IPS-18c (cell line): ENCODE measurements around the gene FBLN2.
"Not testable (repeated sequence)": the region's sequence is repeated elsewhere in the genome, so short reads cannot be mapped to it uniquely, and the experiment has no call there.

Experiments used
- H3K4me3 ChIP-seq: 2 replicates; pipeline ENCODE4 v1.7.0; 2013; ENCODE audit warnings: low read depth, mild to moderate bottlenecking, low read length, moderate library complexity; ENCODE audit not compliant: insufficient read depth
- H3K9me3 ChIP-seq: one replicate; pipeline ENCODE4 v1.6.1; 2013; ENCODE audit warnings: mild to moderate bottlenecking, low read length, moderate library complexity; ENCODE audit not compliant: control insufficient read depth, insufficient read depth

The FBLN2 gene

DNA sequence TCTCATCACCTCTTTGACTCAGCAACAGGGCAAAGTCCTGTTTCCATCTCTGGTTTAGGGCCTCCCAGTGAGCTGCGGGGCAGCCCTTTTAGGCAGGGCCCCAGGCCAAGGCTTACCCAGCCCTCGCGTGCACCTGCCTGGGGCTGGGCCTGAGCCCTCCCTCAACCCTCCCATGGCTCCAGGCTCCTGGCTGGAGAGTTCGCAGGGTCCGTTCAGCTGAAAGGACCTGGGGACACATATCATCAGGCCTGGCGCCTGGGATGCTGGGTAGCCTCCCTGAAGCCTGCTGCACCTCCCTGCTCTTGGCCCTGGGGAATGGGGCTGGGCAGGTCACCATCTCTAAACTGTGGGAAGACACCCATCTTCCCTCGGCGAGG is 39.1 kb upstream of the FBLN2 start:
- Histone ChIP-seq H3K4me3 (no peak overlapping the region), H3K9me3 (no peaks in the 10 kb centered on the region)

DNA sequence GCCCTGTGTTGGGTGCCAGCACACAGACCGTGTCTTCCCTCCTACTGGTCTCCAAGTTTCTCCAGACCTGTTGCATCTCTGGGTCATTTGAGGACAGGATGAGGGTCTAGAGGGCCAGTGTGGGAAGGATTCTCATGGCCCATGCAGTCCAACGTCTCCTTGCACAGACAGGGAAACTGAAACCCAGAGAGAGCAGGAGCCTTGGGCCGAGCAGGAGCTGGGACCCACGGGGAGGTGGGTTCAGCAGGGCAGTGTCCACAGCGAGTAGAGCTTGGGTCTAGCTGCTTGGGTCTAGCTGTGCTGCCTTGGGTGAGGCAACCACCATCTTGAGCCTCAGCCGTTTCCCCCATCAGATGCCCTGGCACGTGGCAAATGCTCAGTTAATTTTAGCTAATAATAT is 36.5 kb upstream of the FBLN2 start:
- no peak overlapping the region for H3K4me3 ChIP-seq
- H3K9me3 ChIP-seq = no peaks in the 10 kb centered on the region

DNA sequence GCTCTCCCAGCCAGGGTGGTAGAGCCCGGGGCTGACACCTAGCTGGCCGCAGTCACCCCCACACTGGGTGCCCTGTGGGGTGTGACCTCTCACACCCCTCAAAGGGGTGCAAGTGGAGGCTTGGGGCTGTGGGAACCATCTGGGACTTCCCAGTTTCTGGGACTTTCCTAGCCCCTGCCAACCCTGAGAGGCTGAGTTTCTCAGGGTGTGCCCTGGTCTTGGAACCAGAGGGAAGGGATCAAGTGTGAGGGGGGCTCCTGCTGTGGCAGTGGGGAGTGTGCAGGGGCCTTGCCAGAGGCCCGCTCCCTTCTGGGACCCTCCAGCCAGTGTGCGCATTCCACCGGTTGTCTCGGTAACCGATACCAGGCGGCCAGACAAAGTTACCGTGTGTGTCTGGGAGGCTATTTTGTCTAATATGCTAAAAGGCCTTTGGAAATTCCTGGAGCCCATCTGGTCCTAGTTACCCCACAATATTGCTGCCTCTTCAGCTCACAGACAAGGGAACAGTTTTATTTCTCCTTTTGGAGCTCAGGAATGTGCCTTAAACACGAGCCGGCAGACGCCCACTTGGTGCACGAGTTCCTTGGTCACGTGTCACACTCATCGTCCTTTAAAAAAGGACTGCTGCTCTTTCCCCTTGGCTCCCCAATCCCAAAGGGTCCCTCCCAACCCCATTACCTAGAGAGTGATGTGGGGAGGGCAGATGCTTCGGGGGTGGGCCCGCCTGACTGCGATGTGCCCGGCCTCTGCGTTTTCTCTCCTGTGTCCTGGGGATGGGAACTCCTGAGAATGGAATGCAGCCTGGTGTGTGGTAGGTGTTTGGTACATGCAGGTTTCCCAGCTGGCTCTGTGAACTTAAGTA is 35.6 kb upstream of the FBLN2 start:
- no peak overlapping the region for H3K4me3 ChIP-seq
- H3K9me3 ChIP-seq = no peaks in the 10 kb centered on the region

DNA sequence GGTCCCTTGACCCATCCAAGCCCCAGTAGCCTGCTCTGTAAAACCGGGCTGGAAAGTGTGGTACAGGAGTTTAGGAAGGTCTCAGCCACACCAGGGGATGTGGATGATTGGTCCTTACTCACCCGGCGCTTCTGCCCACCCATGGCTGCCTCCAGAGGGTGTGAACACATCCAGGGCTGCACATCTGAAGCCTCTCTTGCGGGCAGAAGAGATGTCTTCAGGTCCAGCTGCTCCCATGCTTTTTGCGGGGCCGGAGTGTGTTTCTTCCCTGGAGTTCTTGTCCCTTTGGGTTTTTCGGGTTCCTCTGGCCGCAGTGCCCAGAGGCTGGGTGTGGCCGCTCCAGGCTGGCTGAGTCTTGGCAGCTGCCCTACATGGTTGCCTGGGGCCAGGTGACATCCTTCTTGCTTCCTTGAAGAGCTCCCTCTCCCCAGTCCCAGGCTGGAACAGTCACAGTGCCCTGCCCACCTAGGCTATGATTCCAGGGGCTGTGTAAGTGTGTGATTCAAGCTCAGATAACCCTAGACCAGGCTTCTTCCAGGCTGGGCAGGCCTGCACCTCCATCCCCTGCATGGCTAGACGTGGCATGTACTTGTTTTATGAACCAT is 34.9 kb upstream of the FBLN2 start:
- H3K4me3 ChIP-seq = no peak overlapping the region
- no peaks in the 10 kb centered on the region for H3K9me3 ChIP-seq

DNA sequence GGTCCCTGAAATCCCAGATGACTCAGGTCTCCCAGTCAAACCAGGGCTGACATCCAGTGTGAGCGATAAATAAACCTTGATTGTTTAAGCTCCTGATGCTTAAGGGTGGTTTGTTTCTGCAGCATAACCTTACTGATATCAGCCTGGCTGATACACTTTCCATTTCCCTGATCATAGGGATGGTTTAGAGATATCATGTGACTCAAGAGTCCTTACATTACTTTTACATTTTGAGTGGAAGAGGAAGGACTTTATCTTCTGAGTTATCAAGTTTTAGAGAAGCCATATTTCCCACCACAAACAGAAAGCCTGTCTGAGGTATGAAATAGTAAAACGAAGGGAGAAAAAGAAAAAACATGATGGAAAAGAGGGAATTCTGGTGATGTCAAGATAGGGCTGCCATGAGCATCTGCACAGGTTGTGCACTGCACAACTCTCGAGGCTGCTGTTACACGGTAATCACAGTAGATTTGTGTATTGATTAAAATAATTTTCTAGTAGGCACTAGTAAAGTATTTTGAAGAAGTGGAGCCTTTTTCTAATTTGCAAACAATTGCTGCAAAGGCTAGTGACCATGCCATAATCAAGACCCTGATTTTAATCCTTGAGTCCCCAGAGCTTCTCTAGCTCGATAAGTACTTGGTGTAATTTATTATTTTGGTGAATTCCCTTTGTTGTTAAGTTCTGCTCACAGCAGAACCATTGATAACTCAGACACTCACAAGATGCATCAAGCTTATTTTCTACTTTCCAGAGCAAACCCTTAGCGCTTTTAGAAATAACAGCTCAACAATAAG is 34.1 kb upstream of the FBLN2 start:
- no peaks in the 10 kb centered on the region for H3K9me3 ChIP-seq
- no peak overlapping the region for H3K4me3 ChIP-seq

DNA sequence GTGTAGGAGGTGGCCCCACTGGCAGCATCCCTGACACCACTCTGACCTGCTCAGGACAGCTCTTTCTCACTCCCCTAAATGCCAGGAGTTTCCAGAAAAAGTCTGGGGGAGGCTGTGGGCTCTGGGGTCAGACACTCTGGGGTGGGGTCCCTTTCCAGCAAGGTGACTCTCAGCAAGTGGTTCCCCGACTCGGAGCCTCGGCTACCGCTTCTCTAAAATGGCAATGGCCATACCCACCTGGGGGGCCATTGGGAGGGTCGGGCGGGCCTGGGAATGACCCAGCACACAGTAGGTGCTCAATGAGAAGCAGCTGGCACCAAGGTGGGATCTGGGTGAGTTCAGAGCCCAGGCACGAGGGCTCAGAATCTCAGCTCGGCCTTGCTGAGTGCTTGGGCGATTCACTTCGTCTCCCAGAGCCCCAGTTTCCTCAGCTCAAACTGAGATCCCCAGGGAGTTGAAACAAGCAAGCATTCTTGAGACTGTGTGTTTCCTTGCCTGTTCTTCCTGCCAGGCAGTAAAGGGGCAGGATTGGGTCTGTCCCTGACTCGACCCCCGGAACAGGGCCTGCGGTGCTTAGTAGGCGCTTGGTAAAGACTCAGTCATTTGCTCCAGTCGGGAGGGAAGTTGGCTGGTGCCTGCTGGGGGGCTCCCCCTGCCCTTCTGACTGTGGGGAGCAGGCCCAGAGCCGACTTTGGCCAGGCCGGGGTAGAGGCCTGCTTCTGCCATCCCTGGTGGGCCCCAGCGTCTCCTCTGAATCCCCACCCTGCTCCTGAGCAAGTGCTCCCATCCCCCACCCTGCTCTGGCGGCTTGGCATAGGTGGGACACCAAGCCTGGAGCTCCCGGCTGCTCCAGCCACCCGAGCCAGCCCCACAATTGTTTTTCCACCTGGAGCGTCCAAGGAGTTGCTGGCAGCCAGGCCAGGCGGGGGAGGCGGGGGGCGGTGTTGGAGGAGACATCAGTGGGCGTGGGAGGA is 32.9 kb upstream of the FBLN2 start:
- Histone ChIP-seq H3K9me3 (no peaks in the 10 kb centered on the region), H3K4me3 (no peak overlapping the region)

DNA sequence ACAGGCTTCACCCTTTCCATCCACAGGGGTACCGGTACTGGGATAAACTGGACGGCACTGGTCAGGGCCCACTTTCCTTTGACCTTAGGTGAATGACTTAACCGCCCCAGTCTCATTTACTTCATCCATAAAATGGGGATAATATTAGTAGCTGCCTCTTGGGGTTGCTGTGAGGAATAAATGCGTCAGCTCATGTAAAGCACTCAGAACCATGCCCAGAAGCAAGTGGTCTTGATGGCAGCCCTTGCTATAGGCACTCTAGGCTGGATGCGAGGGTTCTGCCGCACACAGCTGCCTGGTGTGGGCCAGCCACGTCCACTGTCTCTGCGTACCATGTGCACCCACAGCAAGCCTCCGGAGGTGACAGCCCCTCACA is 32.2 kb upstream of the FBLN2 start:
- Histone ChIP-seq H3K4me3 (no peak overlapping the region), H3K9me3 (no peaks in the 10 kb centered on the region)

DNA sequence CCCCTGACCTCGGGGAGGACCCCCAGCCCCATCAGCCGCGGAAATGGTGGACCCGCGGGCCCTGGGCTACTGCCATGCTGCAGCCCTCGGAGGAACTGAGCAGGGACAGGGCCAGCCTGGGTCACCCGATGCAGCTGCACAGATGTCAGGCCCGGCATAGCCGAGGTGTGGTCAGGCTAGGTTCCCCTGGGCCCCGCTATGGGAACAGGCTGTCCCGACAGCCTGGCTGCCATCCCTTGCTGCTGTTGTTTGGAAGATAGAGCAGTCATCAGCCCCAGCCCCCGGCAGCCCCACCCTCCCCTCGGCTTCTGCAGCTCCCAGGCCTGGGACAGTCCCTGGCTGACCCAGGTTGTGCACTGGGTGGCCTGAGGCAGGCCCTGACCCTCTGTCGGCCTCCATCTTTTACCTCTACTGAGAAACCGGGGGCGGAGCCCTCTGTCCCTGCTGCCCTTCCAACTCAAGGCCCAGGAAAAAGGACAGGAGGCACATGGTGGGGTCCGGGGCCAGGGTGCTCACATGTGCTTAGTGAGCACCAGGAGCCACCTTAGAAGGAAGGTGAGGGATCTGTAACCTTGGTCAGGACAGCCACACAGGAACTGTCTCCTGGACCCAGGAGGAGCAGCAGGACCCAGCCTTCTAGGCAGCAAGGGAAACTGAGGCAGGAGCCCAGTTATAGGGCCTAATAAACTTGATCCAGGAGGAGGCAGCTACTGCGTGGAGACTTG is 31.5 kb upstream of the FBLN2 start:
- H3K9me3 ChIP-seq = no peaks in the 10 kb centered on the region
- no peak overlapping the region for H3K4me3 ChIP-seq

DNA sequence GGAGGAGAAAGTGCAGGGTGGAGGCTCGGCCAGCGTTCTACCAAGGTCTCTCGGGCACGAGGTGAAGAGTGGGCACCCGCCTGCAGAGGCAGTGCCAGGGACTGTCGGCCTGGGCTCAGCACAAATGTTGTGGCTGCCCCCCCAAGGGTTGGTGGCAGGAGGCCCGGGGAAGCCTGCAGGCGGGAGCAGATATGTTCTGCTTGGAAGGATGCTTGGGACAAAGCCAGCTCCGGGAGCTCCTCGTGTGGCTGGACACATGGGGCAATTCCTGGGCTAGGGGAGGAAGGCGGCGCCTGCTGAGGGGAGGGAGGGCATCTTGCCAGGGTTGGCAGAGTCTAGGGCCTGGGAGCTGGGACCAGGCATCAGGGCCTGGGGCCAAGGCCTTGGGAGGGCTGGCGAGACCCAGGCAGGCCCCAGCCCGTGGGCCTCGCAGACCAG is 30.4 kb upstream of the FBLN2 start:
- Histone ChIP-seq H3K9me3 (no peaks in the 10 kb centered on the region), H3K4me3 (no peak overlapping the region)

DNA sequence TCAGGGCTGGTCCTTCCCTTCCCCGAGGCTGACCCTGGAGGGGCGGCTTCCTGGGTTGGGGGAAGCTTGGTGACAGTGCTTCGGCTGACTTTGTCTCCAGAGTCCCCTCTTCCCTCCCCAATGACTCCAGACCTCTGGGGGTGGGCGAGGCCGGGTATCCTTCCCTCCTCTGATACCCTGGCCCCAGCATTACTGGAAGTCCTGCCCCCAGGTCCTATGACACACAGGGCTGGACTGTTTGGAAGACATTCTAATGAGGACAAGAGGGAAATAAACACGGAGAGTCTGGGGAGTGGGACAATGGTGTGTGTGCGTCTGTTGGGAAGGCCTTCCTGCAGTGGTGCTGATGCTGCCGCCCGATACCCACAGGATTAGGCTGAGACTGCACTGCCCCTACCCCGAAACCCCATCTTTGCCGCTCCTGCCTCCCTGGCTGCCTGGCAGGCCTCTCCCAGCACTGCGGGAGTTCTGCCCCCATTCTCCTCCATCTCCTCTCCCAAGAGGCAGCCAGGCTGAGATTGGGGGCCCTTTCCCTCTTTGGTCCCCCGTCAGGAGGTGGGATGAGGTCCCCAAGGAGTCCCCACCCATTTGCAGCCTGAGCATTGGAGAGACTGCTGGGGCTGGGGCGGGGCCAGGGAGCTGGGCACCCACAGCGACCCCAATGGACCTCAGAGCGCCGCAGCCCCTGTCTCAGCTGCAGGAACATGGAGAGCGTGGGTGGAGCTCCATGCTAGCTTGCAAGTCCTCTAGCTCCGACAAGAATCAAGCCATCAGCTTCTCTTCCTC is 29.7 kb upstream of the FBLN2 start:
- H3K9me3 ChIP-seq = no peaks in the 10 kb centered on the region
- H3K4me3 ChIP-seq = no peak overlapping the region

DNA sequence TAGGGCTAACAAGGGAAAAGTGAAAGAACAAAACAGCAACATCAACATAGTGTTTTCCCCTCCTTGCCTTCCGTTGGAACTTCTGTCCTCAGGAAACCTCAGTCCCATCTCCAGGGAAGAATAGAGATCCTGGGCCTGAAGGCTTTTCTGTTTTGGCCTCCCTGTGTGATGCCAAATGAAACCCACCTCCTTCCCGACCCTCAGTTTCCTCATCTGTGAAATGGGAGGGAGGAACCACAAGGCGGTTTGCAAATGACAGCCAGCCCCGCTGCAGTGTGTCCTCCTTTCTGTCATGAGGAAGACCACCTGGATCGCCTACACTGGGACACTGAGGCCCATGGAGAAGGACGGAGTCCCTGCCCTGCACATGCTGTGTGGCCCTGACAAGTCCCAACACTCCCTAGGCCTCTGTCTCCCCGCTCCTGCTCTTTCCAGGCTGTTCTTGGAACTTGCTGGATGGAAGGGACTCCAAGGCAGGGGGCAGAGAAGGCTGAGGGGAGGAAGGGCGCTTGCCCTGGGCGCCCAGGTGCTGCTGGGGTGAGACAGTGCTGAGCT is 28.5 kb upstream of the FBLN2 start:
- Histone ChIP-seq H3K4me3 (no peak overlapping the region), H3K9me3 (no peaks in the 10 kb centered on the region)

DNA sequence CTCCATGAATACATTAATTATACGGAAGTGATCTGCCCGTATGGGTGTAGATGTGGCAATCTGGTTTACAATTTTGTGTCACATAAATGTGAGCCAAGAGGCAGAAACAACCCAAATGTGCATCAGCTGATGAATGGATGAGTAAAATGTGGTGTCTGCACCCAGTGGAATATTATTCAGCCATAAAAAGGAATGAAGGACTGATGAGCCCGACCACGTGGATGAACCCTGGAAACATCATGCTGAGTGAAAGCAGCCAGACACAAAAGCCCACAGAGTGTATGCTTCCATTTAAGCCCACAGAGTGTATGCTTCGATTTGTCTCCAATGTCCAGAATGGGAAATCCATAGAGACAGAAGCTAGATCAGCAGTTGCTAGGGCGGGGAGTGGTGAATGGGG is 27.6 kb upstream of the FBLN2 start:
- H3K9me3 ChIP-seq = no peaks in the 10 kb centered on the region

DNA sequence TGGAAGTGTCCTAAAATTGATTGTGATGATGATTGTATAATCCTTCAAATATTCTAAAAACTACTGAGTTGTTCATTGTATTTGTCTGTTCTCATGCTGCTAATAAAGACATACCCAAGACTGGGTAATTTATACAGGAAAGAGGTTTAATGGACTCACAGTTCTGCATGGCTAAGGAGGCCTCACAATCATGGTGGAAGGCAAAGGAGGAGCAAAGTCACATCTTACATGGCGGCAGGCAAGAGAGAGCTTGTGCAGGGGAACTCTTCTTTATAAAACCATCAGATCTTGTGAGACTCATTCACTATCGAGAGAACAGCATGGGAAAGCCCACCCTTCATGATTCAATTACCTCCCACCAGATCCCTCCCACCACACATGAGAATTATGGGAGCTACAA is 27.2 kb upstream of the FBLN2 start:
- H3K9me3 ChIP-seq, H3K4me3 ChIP-seq: not testable (repeated sequence)

More for the DNA sequence above, 27.6 kb upstream of the FBLN2 start:
- no peak overlapping the region for H3K4me3 ChIP-seq

DNA sequence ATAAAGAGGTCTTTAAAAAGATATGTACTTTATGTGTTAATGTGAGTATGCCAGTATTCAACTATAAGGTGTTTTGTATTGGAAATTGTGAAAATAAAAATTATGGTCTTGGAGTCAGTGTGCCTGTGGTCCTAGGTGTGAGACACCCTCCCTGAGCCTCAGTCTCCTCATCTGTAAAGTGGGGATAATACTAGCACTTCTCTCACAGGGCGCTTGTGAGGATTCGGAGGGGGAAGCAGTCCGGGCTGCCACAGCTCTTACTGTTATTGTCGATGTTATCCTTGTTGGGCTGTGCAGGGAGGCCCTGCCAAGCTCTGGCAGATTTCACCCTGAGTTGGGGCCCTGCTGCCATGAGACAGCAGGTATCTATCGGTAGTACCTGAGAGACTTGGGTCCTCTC is 26.7 kb upstream of the FBLN2 start:
- H3K4me3 ChIP-seq = no peak overlapping the region
- no peaks in the 10 kb centered on the region for H3K9me3 ChIP-seq

DNA sequence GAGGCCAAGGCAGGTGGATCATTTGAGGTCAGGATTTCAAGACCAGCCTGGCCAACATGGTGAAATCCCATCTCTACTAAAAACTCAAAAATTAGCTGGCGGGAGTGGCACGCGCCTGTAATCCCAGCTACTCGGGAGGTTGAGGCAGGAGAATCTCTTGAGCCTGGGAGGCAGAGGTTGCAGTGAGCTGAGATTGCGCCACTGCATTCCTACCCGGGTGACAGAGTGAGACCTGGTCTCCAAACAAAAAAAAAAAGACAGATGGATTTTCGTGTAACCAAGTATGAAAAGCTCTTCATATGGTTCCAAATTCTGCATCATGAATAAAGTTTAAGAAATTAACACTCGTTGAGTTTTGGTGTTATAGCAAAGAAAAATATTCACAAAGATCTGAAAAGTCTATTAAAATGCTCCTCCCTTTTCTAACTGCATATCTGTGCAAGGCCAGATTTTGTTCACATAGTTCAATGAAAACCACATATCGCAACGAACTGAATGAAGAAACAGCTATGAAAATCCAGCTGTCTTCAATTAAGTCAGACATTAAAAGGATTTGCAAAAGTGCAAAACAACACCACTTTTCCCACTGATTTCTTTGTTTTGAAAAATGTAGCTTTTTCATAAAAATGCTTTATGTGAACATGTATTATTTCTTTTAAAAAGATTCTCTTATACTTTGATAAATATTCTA is 23.8 kb upstream of the FBLN2 start:
- Histone ChIP-seq H3K9me3 (no peaks in the 10 kb centered on the region), H3K4me3 (no peak overlapping the region)
